HG02840 (cell line): Measurements from ENCODE around the gene VAMP4.
"Not testable (repeated sequence)": the region's sequence is repeated elsewhere in the genome, so short reads cannot be mapped to it uniquely, and the experiment has no call there.

Experiments used
- ATAC-seq: cut with Tn5 transposase; IDR thresholded peaks from one replicate; pipeline ENCODE4 v1.9.1; 2021; ENCODE audit warnings: mild to moderate bottlenecking, moderate library complexity, moderate number of reproducible peaks; ENCODE audit not compliant: unreplicated experiment, low FRiP score

The VAMP4 gene

DNA sequence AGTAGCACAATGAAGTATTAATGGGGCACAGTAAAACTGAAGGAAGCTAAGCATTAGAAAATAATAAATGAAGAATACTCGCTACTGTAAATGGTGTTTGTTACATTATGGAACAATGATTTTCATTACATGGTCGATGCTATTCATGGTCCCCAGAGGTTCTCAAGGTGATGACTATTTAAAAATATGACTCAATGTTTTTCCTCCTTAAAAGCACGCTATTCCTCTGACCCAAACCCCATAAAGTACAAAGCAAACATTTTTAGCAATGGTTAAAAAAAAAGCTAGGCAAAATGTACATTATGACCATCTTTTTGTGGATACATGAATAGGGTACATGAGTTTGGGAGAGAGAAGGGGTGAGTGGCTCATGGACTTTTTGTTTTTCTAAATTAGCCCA is 34.3 kb downstream of the VAMP4 start:
- ATAC-seq: no peak

DNA sequence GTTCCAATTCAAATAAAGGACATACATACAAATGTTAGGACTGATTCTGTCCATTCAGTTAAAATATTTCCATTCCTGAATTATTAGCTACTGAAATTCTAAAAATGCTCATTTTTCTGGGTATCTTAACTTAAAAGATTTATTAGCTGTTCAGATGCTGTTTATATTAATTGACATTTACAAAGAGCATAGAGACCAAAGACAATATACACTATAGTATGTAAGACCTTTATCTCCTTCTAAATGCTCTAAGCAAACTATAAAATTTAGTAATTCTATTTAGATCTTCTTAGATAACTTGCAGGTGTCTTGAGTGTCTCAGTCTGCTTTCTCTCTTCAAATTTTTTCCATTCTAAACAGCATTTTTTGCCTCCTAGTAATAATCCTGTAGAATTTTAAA is 39.3 kb downstream of the VAMP4 start:
- ATAC-seq: no peak

DNA sequence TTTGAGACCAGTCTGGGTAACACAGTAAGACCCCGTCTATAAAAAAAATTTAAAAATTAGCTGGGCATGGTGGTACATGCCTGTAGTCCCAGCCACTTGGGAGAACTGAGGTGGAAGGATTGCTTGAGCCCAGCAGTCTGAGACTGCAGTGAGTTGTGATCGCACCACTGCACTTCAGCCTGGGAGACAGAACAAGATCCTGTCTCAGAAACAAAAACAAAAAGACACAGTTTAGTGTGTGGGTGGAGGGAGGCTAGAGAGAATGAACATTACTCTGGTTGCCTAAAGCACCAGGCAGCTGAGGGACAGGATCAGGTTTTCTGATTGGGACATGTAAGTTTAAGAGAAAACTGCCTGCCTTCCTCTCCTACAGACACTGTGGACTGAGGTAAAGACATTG is 42.3 kb downstream of the VAMP4 start:
- ATAC-seq: no peak

DNA sequence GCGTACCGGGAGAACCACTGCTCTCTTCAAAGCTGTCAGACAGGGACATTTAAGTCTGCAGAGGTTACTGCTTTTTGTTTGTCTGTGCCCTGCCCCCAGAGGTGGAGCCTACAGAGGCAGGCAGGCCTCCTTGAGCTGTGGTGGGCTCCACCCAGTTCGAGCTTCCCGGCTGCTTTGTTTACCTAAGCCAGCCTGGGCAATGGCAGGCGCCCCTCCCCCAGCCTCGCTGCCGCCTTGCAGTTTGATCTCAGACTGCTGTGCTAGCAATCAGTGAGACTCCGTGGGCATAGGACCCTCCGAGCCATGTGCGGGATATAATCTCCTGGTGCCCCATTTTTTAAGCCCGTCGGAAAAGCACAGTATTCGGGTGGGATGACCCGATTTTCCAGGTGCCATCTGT is 46.1 kb downstream of the VAMP4 start:
- ATAC-seq: not testable (repeated sequence)

DNA sequence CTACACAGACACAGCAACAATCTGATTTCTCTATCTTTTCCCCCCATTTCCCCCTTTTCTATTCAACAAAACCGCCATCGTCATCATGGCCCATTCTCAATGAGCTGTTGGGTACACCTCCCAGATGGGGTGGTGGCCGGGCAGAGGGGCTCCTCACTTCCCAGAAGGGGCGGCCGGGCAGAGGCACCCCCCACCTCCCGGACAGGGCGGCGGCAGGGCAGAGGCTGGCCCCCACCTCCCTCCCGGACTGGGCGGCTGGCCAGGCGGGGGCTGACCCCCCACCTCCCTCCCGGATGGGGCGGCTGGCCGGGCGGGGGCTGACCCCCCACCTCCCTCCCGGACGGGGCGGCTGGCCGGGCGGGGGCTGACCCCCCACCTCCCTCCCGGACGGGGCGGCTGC is 48.3 kb downstream of the VAMP4 start:
- ATAC-seq: not testable (repeated sequence)

DNA sequence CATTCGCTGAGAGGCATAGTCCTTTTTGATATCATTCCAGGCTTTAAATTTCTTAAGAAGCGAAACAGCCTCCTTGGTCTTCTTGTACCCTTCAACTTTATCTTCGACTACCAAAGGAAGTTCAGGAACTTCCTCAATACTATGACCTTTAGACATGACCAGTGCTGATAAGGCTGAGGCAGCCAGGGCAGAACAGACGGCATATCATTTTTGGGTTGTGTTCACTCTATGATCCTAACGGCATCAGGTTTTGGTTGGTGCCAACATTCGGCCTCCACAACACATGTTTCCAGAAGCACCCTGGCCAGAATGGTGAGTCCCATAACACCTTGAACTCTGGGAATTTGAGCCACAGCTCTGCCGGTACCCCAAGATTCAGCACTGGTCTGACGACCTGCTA is 58.0 kb downstream of the VAMP4 start:
- no peak for ATAC-seq

DNA sequence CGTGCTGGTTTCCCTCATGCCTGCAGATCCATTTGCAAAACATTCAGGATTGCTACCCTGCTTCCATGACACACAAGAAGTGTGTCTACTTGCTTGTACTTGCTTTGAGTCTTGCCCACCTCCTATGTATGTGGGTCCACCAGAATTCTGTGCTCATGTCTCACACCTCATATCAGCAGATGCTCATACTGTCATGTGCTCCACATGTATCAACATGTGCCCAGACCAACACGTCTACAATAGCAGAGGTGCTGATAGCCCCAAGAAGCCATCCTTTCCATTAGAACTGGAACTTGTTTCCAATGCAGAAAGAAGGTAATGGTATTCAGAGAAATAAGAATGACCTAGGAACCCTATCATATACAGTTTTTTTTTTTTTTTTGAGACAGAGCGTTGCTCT is 61.5 kb downstream of the VAMP4 start:
- ATAC-seq: no peak

DNA sequence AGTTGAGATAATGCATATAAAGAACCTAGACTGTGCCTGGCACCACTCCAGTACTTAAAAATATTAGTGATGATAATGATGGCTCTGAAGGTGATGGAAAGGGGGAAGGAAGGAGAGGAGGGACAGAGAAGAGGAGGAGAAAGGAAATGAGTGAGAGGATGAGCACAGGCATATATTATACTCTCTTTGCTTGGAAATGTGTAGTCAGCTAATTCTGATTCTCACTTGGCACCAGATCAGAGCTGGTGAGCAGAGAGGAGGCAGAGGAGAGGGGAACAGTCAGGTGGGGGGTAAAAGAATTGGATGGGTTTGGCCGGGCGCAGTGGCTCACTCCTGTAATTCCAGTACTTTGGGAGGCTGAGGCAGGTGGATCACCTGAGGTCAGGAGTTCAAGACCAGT is 65.0 kb downstream of the VAMP4 start:
- ATAC-seq: no peak

DNA sequence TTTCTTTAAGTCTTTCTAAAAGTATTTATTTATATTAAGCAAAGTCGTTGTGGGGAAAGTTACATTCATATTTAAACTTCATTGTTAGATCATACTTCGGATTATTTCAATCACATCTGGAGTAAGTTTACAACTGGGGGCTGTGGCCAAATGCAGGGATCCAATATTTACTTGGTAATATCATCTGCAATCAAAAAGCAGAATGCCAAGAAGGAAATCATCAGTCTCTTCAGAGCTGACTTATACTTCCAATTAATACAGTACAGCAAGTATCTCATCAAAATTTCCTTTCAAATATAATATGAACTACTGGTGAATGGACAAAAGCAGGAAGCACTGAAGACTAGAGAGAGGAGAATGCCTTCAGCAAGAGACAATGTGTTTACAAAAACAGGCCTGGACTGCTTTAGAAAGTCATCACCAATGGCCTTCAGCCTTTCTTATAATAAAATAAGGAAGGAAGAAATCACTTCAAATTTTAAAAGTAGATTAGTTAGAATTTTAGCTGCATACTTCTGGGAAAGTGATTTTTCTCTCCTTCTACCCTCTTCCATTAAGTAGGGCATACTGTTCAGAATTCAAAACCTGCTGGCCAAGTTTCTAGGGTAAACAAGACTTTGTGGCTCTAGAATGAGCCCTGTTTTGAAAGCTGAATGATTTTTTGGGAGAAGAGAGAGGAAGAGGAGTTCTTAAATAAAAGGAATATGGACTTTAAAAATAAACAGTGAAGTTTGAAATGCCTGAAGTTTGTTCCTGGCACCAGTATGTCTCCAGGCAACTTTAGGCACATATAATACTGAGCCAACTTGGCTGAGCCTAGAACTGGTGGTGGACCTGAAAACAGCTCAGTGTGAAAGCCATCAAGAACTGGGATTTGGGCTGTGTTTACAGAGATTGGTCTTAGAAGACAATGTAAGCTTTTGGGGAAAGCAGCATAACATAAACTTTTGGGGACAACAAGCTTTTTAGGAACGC is 67.1 kb downstream of the VAMP4 start:
- no peak for ATAC-seq

DNA sequence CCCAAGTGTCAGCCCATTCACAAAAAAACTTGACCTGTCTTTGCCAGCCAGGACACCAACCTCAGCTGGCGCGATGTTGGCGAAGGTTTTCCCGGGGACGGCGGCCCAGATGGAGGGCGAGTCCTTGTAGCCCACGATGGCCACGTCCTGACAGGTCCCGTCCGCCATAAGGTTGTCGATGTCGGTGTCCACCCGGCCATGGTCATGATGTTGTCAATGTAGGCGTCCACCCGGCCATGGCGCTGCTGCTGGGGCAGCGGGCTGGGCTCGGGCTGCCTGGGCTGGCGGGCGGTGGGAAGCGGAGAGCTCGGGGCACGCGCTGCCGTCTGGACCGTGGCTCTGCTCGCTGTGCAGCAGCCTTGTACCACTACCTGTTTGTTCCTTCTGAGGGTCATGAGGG is 71.1 kb downstream of the VAMP4 start:
- ATAC-seq: no peak

DNA sequence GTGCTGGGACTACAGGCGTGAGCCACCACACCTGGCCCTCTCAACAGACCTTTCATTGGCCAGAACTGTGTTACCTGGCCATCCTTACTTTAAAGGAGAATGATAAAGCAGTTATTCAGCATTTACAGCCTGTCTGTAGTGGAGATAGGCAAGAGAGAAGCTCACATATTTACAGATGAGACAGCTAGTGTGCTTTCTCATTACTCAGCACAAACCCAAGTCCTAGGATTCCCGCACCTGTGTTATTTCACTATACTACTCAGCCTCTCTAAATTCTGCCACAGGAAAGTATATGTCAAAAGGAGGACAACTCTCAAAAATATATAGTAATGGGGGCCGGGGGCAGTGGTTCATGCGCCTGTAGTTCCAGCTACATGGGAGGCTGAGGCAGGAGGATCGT is 73.5 kb downstream of the VAMP4 start:
- ATAC-seq: no peak

DNA sequence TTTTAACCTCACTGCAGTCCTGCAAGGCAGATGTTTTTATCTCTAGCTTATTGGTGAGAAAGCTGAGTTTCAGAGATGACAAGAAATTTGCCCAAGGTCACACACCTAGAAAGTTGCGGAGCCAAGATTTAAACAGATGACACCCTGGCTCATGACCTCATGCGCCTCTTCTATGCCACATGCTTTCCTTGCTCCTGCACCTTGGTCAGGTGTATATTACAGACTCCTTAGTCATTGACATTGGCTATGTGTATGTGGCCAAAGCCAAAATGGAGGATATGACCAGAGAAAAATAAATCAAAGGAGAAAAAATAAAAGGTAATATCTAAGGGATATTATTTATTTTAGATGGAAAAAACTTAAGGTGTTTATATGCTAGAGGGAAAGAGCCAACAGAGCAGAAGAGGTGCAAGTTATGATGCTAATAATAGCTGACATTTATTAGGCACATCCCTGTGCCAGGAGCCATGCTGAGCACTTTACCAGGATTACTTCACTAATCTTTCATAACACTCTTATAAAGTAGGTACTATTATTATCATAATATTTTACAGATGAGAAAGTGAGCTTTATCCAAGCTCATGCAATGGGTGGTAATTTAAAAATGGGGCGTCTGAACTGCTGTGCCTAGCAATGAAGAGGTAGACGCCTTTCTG is 75.6 kb downstream of the VAMP4 start:
- ATAC-seq: no peak

DNA sequence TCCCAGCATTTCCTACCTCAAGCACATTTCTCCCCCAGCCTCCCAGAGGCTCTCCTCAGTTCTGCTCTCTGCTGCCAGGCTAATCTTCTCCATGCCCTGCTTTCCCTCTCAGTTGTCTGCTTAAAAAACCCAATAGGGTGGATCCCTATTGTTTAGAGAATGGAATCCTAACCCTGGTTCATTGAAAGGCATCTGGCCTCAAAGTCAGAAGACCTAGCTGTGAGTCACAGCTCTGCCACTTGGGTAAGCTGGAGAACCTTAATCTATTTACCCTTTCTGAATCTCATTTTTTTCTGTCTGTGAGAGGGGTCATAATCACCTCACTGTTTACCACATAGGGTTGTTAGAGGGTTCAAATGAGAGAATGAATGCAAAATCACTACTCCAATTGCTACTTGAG is 76.9 kb downstream of the VAMP4 start:
- ATAC-seq: no peak

DNA sequence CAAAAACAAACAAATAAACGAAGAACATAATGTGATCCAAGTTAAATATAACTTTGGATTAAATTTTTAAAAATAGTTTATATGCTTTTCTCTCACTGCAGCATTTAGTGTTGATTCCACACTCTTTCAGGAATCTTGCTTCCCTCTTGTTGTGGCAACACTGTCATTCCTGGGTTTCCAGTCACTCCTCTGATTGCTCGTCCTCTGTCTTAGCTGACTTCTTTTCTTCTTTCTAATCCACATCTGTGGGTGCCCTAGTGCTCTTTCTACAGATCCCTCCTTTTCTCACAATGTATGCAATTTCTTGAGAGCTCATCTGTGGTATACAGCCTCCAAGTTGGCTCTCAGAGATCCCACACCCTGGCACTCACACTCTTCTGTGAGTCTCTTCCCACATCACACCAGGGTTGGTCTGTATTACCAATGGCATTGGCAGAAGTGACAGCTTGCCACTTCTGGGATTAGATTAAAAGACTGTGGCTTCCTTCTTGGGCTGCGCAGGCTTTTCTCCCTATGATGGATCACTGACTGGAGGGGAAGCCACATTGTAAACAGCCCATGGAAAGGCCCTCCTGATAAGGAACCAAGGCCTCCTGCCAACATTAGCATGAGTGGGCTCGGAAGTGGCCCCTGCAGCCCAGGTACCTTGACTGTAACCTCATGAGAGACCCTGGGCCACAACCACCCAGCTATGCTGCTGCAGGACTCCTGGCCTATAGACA is 77.8 kb downstream of the VAMP4 start:
- ATAC-seq: no peak

DNA sequence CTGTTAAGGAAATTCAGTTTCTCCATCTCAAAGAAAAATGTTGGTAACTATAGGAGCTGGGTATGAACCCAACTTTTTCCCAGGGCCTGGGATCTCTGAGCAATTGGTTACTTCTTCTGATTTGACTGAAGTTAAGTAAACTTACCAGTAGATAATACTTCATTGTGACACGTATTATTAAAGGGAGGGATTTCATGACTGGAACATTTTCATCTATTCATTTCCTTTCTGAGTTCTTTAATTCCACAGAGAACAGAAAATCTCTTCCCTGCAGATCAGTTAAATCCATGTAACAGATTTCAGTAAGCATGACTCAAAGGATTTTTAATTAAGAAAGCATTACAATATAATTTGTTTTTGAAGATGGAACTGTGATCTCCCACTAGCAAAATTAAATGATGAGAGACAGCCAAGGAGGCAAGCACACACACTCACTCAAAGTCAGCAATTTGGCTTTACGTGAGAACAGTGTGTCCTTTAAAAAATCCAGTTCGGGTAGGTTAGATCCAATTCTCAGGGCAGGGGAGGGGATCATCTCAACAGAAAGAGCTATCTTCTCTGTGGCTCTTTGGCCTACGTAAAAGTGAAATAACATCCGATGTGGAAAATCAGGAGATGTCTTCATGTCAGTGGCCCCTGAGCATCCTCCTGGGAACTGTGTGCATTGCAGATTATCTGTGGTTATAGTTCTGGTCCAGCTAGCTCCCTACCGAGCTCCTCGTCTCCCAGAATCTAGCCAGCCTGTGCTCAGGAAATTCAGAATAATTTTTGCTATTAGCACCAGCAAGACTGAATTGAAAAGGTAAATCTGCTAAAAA is 78.6 kb downstream of the VAMP4 start:
- no peak for ATAC-seq

DNA sequence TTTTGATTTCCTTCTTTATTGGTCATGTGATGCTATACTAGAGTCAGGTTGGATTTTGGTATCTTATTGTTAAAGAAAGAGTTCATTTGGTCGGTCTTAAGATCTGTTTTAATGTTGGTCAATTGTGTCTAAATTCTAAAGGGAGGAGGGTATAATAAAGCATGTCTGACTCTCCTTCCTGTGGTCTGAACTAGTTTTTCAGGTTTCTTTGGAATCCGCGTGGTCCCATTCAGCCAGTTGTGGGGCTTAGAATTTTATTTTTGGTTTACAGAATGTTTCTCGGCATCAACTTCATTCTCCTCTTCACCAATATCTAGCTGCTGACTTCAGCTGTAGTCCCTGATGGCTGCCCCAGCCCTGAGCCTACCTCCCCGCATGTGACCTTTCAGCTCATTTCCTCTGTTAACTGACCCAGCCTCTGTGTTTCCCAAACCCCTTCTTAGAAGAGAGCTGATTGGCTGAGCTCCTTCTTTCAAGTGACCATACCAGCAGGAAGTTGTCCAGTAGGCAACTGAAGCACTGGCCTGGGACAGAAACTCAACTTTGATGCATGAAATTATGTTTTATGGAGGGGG is 80.7 kb downstream of the VAMP4 start:
- no peak for ATAC-seq

DNA sequence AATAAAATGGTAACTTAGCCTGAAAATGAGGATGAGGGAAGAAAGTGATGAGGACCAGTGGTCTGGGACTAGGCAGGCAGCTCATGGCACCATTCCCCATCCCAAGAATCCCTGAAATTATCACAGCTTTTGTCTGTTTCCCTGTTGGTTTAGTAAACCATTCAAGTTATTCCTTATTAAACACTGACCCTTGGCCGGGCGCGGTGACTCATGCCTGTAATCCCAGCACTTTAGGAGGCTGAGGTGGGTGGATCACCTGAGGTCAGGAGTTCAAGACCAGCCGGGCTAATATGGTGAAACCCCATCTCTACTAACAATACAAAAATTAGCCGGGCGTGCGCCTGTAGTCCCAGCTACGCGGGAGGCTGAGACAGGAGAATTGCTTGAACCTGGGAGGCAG is 85.7 kb downstream of the VAMP4 start:
- not testable (repeated sequence) for ATAC-seq

DNA sequence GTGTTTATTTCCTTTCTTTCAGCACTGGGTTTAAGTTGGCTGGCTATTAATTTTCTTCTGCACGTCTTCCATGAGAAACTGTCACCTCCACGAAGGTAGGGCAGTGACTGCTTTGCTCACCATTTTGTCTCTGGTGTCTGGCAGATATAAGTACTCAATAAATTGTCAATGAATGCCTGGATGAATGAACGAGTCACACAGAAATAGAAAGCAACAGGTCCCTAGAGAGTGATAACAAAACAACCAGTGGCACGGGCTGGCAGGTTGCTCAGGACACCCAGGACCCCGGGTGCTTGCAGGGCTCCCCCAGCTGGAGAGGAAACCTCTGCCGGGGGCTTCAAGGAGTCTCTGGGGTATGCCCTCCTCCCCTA is 86.1 kb downstream of the VAMP4 start:
- no peak for ATAC-seq

DNA sequence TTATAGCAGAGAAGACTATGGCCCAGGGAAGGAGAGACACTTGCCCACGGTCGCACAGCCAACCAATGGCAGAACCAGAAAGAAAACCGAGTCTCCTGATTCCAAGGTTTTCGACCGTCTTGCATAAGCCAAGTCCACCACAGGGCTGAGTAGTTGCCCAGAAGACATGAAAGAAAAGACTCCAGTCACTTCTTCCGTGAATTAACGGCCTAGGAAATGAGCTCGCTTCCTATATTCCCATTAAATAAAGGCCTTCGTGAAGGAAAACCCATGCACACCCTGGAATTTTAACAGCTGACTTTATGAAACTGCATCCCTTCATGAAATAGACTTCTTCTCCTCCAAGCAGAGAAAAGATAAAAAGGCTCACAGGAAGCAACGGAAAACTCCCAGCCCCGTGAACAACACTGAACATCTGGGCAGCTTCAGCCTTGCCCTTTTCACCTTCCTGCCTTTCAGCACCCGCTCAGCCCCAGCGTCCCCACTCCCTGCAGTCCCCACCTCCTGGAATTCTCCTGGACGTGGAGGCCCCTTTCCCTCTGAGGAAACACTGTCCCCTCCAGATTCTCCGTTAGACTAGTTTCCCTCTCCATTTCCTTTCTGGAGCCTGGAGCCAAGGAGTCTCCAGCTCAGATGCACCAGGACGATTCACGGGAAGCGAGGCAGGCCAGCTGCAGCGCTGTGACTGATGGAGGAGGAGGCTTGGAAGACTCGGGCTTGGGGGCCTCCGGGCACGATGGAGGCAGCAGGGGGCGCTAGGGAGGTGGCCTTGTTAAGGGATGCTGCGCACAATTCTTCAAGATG is 86.7 kb downstream of the VAMP4 start:
- ATAC-seq: no peak
